Thoracic aorta (tissue), 2 donors: ENCODE results near the gene TRMT1. TPM values are rescaled to one million over a fixed set of nuclear protein-coding genes. Genes with fewer than 3 reads are reported as not detected.
A peak's percentile ranks its signal among the peaks of the same experiment; 100 is the strongest.

Experiments
- ATAC-seq: fragments of 150-250 bp; one replicate; pipeline ENCODE4 v1.8.0; 2017; ENCODE audit warnings: low read depth; ENCODE audit not compliant: insufficient number of reproducible peaks, low FRiP score
- DNase-seq: peaks from one replicate; pipeline ENCODE4 v3.0.0-alpha.2; 2020; ENCODE audit warnings: low spot score
- H3K27ac ChIP-seq, 2 donors: fragments of 200-600 bp; sonication (generic); 1 replicate in 1 of 2; 2 replicates in 1 of 2; pipeline ENCODE4 v1.5.1; 2016; ENCODE audit warnings: mild to moderate bottlenecking in 2 of 2, moderate library complexity in 2 of 2
- H3K27me3 ChIP-seq: fragments of 200-600 bp; sonication (generic); replicated peaks from 2 replicates; pipeline ENCODE4 v1.6.0; 2016; ENCODE audit warnings: mild to moderate bottlenecking; ENCODE audit not compliant: insufficient read depth
- H3K36me3 ChIP-seq: fragments of 200-600 bp; sonication (generic); one replicate; pipeline ENCODE4 v1.5.1; 2016
- H3K4me1 ChIP-seq, 2 donors: fragments of 200-600 bp; sonication (generic); 1 replicate in 1 of 2; 2 replicates in 1 of 2; pipeline versions ENCODE4 v1.5.1 to v1.6.0; 2016; ENCODE audit warnings: low read depth in 2 of 2, mild to moderate bottlenecking in 1 of 2; ENCODE audit not compliant: control insufficient read depth in 1 of 2
- H3K4me3 ChIP-seq: fragments of 200-600 bp; sonication (generic); 2 replicates; pipeline ENCODE4 v1.5.1; 2016; ENCODE audit warnings: mild to moderate bottlenecking
- H3K9me3 ChIP-seq: fragments of 200-600 bp; sonication (generic); 2 replicates; pipeline ENCODE4 v1.5.1; 2016
- total RNA-seq, 2 donors: library from RNA; depleted of rRNA; stranded (reverse); fragments of >200 nt; gene quantifications; one replicate each; pipeline versions ENCODE4 v1.1.0 to v1.2.3, GENCODE V29; 2016
- TF ChIP-seq, protein P1 (sequence below): fragments of 200-600 bp; sonication (generic); IDR thresholded peaks from one replicate; pipeline ENCODE4 v1.5.1; 2019; ENCODE audit warnings: antibody characterized with exemption

The TRMT1 gene
- total RNA-seq, 2 donors from 2014 or later = 35.3 to 52.3 TPM

DNA sequence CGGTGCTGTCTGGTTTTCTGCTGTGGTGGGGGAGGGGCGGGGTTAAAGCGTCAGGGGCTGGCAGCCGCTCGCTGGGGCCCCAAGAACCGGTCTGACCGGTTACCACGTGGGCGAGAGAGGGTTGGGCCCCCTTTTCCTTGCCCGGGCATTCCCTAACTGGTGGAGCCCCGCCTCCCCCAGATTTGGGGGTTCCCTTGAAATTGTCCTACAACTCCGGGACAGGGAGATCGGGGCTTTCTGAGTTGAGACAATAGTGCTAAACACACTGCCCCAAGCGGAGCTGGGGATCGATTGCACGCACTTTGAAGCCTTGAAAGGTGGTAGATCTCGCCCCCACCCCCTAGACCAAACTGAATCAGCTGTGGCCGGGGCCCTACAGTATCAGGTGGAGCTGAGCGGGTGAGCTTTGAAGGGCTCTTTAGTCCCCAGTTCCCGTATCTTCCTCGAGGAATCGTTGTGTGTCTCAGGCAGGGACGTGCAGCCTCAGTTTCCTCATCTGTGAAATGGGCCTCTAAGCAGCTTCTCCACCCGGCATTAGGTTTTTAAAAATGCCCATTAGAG lies 38.5 kb upstream of the TRMT1 start:
- ATAC-seq (no peak), DNase-seq (no peak)
- H3K4me1 ChIP-seq = peaks cover 3 to 18% of the 10 kb centered on the region in 2 donors
- H3K27ac ChIP-seq = peak overlapping the region; percentile 99 to 100
- H3K27me3 ChIP-seq = no peaks in the 10 kb centered on the region
- H3K36me3 ChIP-seq = no peaks in the 10 kb centered on the region
- H3K4me3 ChIP-seq = peak overlapping the region; percentile 100
- TF ChIP-seq, protein P1, sequence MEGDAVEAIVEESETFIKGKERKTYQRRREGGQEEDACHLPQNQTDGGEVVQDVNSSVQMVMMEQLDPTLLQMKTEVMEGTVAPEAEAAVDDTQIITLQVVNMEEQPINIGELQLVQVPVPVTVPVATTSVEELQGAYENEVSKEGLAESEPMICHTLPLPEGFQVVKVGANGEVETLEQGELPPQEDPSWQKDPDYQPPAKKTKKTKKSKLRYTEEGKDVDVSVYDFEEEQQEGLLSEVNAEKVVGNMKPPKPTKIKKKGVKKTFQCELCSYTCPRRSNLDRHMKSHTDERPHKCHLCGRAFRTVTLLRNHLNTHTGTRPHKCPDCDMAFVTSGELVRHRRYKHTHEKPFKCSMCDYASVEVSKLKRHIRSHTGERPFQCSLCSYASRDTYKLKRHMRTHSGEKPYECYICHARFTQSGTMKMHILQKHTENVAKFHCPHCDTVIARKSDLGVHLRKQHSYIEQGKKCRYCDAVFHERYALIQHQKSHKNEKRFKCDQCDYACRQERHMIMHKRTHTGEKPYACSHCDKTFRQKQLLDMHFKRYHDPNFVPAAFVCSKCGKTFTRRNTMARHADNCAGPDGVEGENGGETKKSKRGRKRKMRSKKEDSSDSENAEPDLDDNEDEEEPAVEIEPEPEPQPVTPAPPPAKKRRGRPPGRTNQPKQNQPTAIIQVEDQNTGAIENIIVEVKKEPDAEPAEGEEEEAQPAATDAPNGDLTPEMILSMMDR = no peak
- H3K9me3 ChIP-seq = no peaks in the 10 kb centered on the region

DNA sequence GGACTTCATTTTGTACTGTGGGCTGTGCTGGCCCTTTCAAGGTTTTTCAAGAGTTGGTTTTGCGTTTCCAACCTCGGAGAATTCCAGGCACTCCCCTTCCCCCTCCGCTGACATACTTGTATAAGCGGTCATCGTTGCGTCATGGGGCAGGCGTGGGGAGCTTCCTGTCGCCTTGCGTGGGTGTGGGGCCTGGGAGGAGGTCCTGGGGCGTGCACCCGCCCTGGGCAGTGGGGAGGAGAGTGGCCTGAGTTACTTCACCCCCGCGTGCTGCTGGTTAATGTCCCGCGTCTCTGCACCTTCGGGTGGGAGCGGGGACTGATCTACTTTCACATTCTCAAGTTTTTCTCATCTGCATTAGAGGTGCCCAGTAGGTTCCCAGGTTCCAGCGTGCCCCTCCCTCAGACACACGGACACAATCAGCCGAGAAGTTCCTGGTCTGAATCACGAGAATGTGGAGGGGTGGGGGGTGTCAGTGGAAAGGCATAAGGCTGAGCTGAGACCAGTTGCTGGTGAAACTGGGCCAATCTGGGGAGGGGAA lies 37.8 kb upstream of the TRMT1 start:
- DNase-seq = peak; percentile 93
- no peak for ATAC-seq
- no peaks in the 10 kb centered on the region for H3K27me3 ChIP-seq
- TF ChIP-seq, protein P1 = no peak
- no peaks in the 10 kb centered on the region for H3K9me3 ChIP-seq
- H3K4me1 ChIP-seq = peaks cover 3 to 20% of the 10 kb centered on the region in 2 donors
- H3K36me3 ChIP-seq = no peaks in the 10 kb centered on the region
- peak overlapping the region; percentile 99 to 100 for H3K27ac ChIP-seq
- H3K4me3 ChIP-seq = peak overlapping the region; percentile 100

DNA sequence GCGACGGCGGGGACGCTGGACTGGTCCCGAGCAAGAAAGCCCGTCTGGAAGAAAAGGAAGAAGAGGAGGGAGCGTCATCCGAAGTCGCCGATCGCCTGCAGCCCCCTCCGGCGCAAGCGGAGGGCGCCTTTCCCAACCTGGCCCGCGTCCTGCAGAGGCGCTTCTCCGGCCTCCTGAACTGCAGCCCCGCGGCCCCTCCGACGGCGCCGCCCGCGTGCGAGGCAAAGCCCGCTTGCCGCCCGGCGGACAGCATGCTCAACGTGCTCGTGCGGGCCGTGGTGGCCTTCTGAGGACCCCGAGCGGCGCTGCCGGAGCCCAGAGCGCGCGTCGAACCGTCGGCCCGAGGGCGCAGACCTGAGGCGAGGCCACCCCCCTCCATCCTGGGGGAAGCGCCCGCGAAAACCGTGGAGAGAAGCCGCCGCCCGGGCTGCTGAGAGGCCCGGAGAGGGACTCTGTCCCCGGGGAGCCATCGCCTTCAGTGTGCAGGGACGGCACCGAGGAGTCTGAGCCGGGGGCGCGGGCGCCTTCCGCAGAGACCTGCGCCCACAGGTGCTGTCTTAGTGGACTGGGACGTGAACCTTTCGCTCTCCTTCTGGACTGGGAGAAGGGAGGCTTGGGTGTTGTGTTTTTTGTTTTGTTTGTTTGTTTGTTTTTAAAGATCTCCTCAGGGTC lies 37.2 kb upstream of the TRMT1 start:
- TF ChIP-seq, protein P1 = no peak
- no peaks in the 10 kb centered on the region for H3K36me3 ChIP-seq
- no peak for DNase-seq
- H3K9me3 ChIP-seq = no peaks in the 10 kb centered on the region
- peaks cover 7 to 26% of the 10 kb centered on the region in 2 donors for H3K4me1 ChIP-seq
- no peak for ATAC-seq
- no peaks in the 10 kb centered on the region for H3K27me3 ChIP-seq
- H3K27ac ChIP-seq = peak overlapping the region; percentile 99 to 100
- peak overlapping the region; percentile 100 for H3K4me3 ChIP-seq

DNA sequence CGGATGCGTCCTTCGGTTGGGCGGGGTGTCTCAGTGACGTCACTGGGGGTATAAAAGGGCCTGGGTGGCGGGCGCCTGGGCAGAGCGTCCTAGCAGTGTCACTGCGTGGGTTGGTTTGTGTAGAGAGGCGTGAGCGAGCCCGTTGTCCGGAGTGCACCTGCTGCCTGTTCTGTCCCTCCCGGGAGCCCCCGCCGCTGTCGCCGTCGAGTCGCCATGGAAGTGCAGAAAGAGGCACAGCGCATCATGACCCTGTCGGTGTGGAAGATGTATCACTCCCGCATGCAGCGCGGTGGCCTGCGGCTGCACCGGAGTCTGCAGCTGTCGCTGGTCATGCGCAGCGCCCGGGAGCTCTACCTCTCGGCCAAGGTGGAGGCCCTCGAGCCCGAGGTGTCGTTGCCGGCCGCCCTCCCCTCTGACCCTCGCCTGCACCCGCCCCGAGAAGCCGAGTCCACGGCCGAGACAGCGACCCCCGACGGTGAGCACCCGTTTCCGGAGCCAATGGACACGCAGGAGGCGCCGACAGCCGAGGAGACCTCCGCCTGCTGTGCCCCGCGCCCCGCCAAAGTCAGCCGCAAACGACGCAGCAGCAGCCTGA lies 36.5 kb upstream of the TRMT1 start:
- H3K4me1 ChIP-seq = peaks cover 13 to 32% of the 10 kb centered on the region in 2 donors
- H3K4me3 ChIP-seq = peak overlapping the region; percentile 100
- H3K27ac ChIP-seq = peak overlapping the region; percentile 99 to 100
- ATAC-seq = peak; percentile 11
- peak; percentile 87 for DNase-seq
- H3K27me3 ChIP-seq = no peaks in the 10 kb centered on the region
- TF ChIP-seq, protein P1 = no peak
- H3K9me3 ChIP-seq = no peaks in the 10 kb centered on the region
- H3K36me3 ChIP-seq = no peaks in the 10 kb centered on the region

DNA sequence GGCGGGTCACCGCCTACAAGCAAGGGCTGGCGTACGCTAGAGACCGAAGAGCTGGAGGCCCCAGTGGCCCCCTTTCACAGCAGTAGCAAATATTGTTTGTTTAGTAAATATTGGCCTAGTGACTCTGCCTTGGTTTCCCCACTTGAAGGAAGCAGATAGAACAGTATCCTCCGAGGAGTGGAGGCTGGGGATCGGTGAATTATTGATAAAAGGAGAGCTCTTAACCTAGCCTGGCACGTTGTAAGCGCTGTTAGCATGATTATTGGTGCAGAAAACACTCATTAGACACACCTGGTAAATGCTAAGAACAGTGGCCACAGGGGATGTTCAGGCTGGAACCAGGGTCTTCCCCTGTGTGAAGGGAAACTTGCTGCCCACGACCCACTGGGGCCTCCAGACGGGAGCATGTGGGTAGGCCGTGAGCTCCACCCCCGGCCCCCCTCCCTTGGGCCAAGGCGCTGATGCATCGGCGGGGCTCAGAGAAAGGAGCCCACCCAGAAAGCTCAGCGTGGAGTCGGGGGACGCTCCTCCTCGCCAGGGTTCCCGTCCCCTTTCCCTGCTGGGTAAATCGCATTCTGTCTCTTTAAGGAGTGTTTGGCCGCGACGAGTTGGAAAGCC lies 35.9 kb upstream of the TRMT1 start:
- Histone ChIP-seq H3K36me3 (no peaks in the 10 kb centered on the region), H3K4me1 (peaks cover 16 to 36% of the 10 kb centered on the region in 2 donors), H3K27ac (peak overlapping the region; percentile 99 to 100), H3K27me3 (no peaks in the 10 kb centered on the region), H3K9me3 (no peaks in the 10 kb centered on the region), H3K4me3 (peak overlapping the region; percentile 100)
- ATAC-seq (no peak), DNase-seq (no peak)
- TF ChIP-seq, protein P1 = no peak
